ENCODE data around the gene HES6. TPM values are rescaled to one million over a fixed set of nuclear protein-coding genes. Genes with fewer than 3 reads are reported as not detected.
A peak's percentile ranks its signal among the peaks of the same experiment; 100 is the strongest.

Gene HES6
- total RNA-seq, 1 experiment from 2014 or later = 4.8 TPM

DNA sequence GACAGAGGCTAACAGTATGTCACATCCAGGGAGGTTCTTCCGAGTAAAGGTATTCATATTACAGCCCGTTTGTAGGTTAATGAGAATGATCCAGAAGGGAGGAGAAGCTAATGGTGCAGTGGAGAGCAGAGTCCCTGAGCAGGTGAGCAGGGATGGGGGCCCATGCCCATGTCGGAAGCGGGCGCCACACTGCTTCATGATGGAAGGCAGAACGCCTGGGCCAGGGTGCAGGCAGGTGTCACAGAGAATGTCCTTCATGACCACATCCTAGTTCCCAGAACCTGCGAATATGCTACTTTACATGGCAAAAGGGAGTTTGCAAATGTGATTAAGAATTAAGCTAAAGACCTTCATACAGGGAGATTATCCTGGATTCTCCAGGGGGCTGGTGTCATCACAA, 4.0 kb downstream of the HES6 start:
- DNase-seq (ENCODE audit: low spot score) = no peak

DNA sequence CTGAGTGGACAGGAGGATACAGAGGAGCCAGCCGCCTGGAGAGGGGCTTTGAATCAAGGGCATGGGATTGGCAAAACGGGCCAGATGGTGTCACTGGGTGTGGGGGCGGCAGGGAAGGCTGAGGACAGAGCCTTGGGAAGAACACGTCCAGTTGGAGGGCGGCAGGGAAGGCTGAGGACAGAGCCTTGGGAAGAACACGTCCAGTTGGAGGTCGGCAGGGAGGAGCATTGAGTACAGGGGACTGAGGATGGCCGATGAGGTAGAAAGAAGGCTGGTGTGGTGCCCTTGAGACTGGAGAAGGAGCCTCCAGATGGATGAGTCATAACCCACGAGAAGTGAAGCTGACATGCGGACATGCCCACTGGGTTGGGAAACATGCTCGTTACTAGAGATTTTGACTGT, 4.5 kb downstream of the HES6 start:
- DNase-seq (ENCODE audit: low spot score) = no peak

DNA sequence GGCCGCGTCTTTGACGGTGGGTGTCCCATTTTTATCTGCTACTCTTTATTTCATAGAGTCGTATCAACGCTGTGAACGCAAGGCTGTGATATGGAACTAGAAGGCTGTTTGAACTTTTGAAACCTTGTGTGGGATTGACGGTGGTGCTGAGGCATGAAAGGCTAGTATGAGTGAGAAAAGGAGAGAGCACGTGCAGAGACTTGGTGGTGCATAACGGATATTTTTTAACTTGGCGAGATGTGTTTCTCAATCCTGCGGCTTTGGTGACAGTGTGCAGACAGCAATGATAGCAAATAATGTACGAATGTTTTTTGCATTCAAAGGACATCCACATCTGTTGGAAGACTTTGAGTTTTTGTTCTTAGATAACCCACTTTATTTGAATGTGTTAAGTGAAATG, 6.2 kb downstream of the HES6 start:
- DNase-seq (ENCODE audit: low spot score) = no peak

- DNase-seq (ENCODE audit: low spot score) = no peak
Measured at GRCh38 chr2:238231809-238232208, 8.0 kb downstream of the HES6 start.

GRCh38 chr2:238231251-238231793, 8.5 kb downstream of the HES6 start:
- no peak for DNase-seq (ENCODE audit: low spot score)

GRCh38 chr2:238230699-238231098, 9.1 kb downstream of the HES6 start:
- DNase-seq (ENCODE audit: low spot score) = no peak

- no peak for DNase-seq (ENCODE audit: low spot score)
Measured at GRCh38 chr2:238228700-238229099, 11.1 kb downstream of the HES6 start.

DNA sequence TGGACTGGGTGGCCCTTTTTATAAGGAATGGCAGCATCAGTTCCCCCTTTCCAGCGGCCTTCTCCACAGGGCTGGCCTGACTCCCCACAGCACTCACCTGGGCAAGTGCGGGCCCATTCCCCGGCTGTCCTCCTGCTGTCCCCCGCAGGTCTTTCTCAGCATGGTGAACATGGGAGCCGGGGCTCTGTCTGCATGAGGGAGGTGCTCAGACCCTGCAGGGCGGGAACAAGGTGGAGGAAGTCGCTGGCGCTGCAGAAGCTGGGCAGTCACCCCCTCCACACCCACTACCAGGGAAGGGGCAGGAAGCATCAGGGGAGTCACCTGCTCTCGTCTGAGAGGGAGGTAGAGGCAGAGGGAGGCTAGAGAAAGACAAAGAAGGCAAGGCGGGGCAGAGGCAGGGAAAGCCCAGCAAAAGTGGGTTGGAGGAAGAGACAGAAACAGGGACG, 12.2 kb downstream of the HES6 start:
- DNase-seq (ENCODE audit: low spot score) = no peak

- DNase-seq (ENCODE audit: low spot score) = no peak
Measured at GRCh38 chr2:238226698-238227586, 12.9 kb downstream of the HES6 start.

DNA sequence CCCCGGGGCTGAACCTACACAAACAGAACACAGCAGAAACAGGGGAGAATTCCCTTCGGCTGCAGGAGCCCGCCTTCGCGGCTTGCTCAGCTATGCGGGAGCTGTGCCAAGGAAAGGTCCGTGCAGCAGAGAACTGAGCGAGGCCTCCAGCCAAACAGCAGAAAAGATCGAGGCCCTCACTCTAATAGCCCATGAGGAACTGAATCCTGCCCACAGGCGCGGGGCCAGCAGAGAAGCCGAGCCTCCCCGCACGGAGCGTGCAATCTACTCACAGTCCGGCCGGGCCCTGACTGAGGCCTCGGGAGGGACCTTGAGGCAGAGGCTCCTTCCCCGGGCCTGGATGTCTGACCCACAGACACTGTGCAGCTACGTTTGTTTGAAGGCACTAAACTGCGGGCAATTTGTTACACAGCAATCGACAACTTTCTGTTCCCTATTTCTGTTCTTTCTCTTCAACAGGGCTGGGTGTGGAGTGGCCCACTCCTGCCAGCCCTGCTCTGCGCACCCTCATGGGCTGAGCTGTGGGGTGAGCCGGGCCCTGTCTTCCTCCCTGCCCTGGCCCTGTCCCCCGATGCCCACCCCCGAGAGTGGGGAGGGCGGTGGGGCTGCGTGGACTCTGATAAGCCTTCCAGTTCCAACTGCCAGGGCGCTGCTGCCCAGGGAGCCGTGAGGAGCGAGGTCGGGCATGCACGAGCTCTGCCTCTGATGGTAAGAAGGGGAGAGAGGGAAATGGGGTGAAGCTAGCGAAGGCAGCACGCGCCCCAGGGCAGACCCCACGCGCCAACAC, 13.7 kb downstream of the HES6 start:
- no peak for DNase-seq (ENCODE audit: low spot score)

DNA sequence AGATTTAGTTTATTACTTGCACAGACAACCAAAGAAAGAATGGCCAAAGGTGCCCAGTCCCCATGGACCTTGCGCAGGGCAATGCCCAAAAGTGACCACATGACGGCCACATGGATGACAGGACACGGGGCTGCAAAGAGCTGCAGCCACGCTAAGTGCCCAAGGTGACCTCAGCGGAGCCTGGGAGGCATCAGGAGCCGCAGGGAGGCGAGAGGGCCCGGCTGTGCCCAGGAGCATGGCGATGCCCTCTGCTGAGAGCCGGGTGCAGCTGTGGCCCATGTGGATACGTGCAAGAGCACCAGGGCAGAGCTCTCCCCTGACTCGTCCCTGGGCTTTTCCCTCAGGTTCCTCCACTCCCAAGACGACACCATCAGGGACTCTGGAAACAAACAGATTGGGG, 14.7 kb downstream of the HES6 start:
- no peak for DNase-seq (ENCODE audit: low spot score)

DNA sequence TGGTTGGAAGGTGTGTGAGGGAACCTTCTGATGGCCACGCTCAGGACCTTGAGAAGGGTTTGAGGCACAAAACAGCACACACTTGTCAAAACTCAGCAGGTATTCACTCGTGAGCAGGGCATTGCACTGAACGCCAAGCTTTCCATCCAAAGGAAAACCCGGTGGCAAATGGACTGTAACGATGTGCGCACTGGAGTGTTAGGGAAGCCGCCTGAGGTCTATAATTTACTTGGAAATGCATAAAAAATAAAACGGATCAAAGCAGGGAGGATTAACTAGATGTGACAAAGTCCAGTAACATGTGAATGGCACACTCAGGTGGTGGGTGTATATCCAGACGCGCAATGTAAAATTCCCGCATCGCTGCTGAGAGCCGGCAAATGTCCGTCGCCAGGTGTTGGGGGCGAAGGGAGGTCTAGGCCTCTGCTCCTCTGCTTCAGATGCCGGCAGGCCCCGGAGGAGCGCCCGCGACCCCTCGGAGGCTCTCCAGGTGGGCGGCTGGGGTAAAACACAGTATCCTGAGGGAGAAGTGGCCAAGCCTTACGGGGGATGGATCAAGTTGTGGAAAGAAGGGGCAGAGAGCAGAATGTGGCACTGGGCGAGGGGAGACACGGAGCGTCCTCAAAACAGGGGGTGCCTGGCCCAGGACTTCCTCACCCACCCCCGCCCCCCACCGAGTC, 15.3 kb downstream of the HES6 start:
- no peak for DNase-seq (ENCODE audit: low spot score)

- no peak for DNase-seq (ENCODE audit: low spot score)
Measured at GRCh38 chr2:238220892-238221521, 18.8 kb downstream of the HES6 start.

- DNase-seq (ENCODE audit: low spot score) = no peak
Measured at GRCh38 chr2:238220274-238220891, 19.5 kb downstream of the HES6 start.

DNA sequence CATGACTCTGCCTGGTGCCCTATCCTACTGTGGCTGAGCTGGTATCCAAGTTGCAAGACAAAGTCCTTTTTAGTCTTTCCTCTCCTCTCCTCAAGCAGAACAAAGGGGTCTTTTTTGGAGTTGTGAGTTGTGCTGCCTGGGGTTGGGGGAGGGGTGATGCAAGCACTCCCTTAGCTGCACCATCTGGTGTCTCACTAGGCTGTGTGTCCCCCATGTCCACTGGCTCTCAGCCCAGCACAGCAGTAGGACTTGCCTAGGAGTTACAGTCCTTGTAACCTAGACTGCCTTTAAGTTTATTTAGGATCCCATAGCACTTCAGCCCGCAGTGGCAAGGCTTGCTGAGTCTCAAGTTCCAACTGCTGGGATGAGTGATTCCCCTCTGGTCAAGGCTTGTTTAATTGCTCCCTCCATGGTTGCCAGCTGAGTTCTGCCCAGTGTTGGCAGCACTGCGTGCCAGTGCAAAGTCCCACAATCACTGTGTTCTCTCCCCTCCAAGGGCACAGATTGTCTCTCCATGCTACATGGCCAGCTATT, 23.1 kb downstream of the HES6 start:
- no peak for DNase-seq (ENCODE audit: low spot score)

GRCh38 chr2:238207006-238207405, 32.8 kb downstream of the HES6 start:
- DNase-seq (ENCODE audit: low spot score) = no peak

GRCh38 chr2:238203973-238204683, 35.7 kb downstream of the HES6 start:
- DNase-seq (ENCODE audit: low spot score) = no peak

DNA sequence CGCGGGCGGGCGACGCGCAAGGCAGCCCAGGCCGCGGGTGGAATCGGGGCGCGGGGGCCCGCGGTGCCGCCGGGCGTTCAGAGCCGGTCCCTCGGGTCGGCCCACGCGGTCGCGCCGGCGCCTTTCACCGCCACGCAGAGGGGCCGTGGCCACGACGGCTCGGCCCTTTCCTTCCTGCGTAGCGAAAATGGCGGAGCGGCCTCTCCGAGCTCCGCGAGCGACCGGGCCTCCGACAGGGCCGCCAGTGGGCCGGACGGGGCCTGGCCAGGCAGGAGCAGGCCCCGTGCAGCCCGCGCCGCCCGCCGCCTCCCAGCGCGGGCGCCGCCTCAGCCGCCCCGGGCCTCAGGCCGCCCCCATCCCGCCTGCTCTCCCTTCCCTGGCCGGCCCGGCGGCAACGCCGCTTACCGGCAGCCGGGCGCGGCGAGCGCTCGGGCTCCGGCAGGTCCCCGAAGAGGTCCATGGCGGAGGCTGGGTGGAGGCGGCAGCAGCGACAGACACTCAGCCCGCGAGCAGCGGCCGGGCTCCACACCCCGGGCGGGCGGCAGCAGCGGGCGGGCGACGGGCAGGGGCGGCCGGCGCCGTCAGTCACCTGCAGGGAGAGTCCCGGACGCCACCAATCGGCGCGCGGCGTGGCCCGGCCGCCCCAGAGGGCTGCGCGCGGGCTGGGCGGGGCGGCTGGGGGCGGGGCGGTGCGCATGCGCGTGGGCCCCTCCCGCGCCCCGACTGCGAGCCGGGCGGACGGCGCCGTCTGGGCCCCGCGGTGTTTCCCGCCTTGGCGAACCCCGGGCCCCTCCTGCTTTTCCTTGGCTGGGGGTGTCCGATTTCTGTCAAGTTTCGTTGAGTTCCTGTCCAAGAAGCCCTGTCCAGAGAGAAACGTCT, 36.5 kb downstream of the HES6 start, which contains the start of gene ILKAP:
Gene ILKAP (minus strand): TSS at position 602 of the 879 bp plus-strand sequence. CDS start 142 bp downstream, at position 460.
- DNase-seq (ENCODE audit: low spot score) = peak; percentile 66
